NB4 (cell line): Measurements from ENCODE around the gene ARHGAP15.

Experiments used
- MYC ChIP-seq: IDR thresholded peaks from 2 replicates; pipeline ENCODE4 v1.6.1; 2011; ENCODE audit warnings: low read depth, low read length
- POLR2A ChIP-seq: IDR thresholded peaks from 2 replicates; pipeline ENCODE4 v1.6.1; 2011; ENCODE audit warnings: mild to moderate bottlenecking; ENCODE audit not compliant: insufficient read length; ENCODE audit errors: extremely low read depth
- TF ChIP-seq, protein P1 (sequence below): IDR thresholded peaks from one replicate; pipeline ENCODE4 v1.5.1; 2012; ENCODE audit warnings: low read depth, low read length
- TF ChIP-seq, protein P2 (sequence below): IDR thresholded peaks from 2 replicates; pipeline ENCODE4 v1.6.1; 2011; ENCODE audit warnings: low read depth, low read length

DNA sequence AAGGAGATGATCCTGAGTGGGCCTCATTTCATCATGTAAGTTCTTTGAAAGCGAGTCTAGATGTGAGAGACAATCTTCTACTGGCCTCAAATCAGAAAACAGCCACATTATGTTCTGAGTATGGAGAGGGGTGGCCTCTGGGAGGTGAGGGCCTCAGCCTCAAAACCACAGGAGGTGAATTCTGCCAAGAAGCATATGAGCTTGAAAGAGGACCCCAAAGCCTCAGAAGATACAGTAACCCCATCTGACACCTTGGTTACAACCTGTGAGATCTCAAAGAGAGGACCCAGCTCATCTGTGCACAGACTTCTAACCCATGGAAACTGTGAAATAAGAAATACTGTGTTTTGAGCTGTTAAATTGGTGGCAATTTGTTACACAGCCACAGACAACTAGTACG is 200.1 kb downstream of the ARHGAP15 start:
- TF ChIP-seq, protein P1, sequence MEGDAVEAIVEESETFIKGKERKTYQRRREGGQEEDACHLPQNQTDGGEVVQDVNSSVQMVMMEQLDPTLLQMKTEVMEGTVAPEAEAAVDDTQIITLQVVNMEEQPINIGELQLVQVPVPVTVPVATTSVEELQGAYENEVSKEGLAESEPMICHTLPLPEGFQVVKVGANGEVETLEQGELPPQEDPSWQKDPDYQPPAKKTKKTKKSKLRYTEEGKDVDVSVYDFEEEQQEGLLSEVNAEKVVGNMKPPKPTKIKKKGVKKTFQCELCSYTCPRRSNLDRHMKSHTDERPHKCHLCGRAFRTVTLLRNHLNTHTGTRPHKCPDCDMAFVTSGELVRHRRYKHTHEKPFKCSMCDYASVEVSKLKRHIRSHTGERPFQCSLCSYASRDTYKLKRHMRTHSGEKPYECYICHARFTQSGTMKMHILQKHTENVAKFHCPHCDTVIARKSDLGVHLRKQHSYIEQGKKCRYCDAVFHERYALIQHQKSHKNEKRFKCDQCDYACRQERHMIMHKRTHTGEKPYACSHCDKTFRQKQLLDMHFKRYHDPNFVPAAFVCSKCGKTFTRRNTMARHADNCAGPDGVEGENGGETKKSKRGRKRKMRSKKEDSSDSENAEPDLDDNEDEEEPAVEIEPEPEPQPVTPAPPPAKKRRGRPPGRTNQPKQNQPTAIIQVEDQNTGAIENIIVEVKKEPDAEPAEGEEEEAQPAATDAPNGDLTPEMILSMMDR = no peak
- TF ChIP-seq POLR2A = no peak
- no peak for TF ChIP-seq MYC
- TF ChIP-seq, protein P2, sequence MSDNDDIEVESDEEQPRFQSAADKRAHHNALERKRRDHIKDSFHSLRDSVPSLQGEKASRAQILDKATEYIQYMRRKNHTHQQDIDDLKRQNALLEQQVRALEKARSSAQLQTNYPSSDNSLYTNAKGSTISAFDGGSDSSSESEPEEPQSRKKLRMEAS = no peak
